ENCODE measurements around the gene PEX14. TPM values are rescaled to one million over a fixed set of nuclear protein-coding genes. Genes with fewer than 3 reads are reported as not detected.

Gene PEX14
- total RNA-seq, 4 donors from 2014 or later: 8.1 to 17.8 (median 15.8) TPM

DNA sequence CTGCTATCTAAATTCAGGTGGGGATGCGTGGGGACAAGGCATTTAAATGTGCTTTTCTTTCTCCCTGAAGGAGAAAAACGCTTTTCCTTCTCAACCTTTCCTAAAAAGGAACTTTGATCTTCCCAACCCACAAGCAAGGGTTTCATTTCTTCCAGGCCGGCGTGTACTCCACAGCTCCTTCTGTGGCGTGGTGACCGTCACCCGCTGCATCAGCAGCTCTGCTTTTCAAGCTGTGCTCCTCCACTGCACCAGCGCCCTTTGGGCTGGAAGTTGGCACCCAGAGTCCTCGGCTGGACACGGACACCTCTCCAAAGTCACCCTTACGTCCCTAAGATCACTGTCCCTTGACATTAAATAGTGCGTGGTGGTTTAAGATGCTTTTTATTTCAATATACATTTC, 54.3 kb downstream of the PEX14 start:
- DNase-seq: no peak

DNA sequence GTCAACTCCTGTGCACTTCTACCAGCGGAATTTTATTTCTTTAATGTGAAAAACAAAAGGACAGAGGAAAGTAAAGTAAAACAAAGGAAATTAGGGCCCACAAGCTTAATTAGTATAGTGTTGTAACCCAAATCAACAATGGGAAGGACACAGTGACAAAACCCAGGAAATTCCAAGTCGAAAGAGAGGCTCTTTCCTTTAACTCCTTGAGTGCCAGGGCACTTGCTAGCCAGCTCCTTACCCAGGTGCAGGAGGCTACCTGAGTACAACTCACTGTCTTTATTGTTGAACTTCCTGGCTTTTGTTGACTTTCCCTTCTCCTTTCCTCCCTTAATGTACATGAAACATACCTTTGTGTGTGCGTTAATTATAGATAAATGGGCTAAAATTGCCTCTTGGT, 55.0 kb downstream of the PEX14 start:
- Histone ChIP-seq H3K27ac (no peak overlapping the region), H3K4me1 (peaks cover 24 to 38% of the 10 kb centered on the region in 2 donors), H3K27me3 (no peaks in the 10 kb centered on the region), H3K9me3 (no peaks in the 10 kb centered on the region), H3K36me3 (no peaks in the 10 kb centered on the region), H3K4me3 (no peak overlapping the region)
- TF ChIP-seq POLR2A (IDR thresholded peaks at IDR 0.05) (no peak), CTCF (IDR thresholded peaks at IDR 0.05 in 4 of 5, conservative IDR thresholded peaks at IDR 0.05 in 1 of 5) (no peak)
- ATAC-seq: no peak
- intact Hi-C loops (cut with DNase I; ENCODE audit: low total_unique reads): loop anchor here (5.0 kb wide), 2 partner anchors 138 to 263 kb away; no protein-coding TSS in a partner anchor
- in situ Hi-C loops (cut with MboI; ENCODE audit: low sequenced_read_pairs in 4 of 4): no loop called here
- no peak for DNase-seq

More for the DNA sequence above, 54.3 kb downstream of the PEX14 start:
- ATAC-seq: no peak
- H3K9me3 ChIP-seq: no peaks in the 10 kb centered on the region
- H3K4me1 ChIP-seq: peaks cover 24 to 38% of the 10 kb centered on the region in 2 donors
- peak overlapping the region; percentile 14 to 75 (median 66) for H3K27ac ChIP-seq
- in situ Hi-C loops (cut with MboI; ENCODE audit: low sequenced_read_pairs in 4 of 4): no loop called here
- no peak overlapping the region for H3K4me3 ChIP-seq
- TF ChIP-seq POLR2A (IDR thresholded peaks at IDR 0.05) (no peak), CTCF (IDR thresholded peaks at IDR 0.05 in 4 of 5, conservative IDR thresholded peaks at IDR 0.05 in 1 of 5) (no peak)
- intact Hi-C loops (cut with DNase I; ENCODE audit: low total_unique reads): loop anchor here (5.0 kb wide), 2 partner anchors 138 to 263 kb away; no protein-coding TSS in a partner anchor
- H3K36me3 ChIP-seq: no peaks in the 10 kb centered on the region
- H3K27me3 ChIP-seq: no peaks in the 10 kb centered on the region

DNA sequence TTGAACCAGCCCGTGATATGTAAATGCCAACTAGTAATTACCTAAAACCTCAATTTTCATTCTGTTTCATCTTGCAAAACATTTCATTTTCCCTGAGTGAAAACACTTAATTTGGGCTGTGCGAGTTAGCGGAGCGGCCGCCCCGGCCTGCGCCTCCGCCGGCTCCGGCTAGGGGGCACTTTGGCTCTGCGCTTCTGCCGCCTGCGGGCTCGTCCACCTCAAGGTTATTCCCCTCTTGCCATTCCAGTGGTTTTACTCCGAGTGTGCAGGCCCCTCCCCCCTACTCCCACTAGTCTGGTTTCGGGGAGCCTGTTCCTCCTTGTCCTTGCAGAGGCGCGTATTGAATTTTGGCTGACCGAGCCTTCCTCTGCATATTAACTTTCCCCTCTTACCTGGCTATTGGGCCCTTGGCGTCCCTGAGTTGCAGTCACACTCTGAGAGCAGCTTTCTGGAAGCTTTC, 55.6 kb downstream of the PEX14 start:
- TF ChIP-seq POLR2A (IDR thresholded peaks at IDR 0.05) (no peak), CTCF (IDR thresholded peaks at IDR 0.05 in 4 of 5, conservative IDR thresholded peaks at IDR 0.05 in 1 of 5) (peak in 3 of 5 experiments; percentile 26 to 47 (median 36))
- ATAC-seq (no peak), DNase-seq (no peak)
- intact Hi-C loops (cut with DNase I; ENCODE audit: low total_unique reads): no loop called here
- no peaks in the 10 kb centered on the region for H3K36me3 ChIP-seq
- H3K27ac ChIP-seq: no peak overlapping the region
- in situ Hi-C loops (cut with MboI; ENCODE audit: low sequenced_read_pairs in 4 of 4): no loop called here
- no peaks in the 10 kb centered on the region for H3K9me3 ChIP-seq
- no peak overlapping the region for H3K4me3 ChIP-seq
- H3K27me3 ChIP-seq: no peaks in the 10 kb centered on the region
- peaks cover 24 to 38% of the 10 kb centered on the region in 2 donors for H3K4me1 ChIP-seq

DNA sequence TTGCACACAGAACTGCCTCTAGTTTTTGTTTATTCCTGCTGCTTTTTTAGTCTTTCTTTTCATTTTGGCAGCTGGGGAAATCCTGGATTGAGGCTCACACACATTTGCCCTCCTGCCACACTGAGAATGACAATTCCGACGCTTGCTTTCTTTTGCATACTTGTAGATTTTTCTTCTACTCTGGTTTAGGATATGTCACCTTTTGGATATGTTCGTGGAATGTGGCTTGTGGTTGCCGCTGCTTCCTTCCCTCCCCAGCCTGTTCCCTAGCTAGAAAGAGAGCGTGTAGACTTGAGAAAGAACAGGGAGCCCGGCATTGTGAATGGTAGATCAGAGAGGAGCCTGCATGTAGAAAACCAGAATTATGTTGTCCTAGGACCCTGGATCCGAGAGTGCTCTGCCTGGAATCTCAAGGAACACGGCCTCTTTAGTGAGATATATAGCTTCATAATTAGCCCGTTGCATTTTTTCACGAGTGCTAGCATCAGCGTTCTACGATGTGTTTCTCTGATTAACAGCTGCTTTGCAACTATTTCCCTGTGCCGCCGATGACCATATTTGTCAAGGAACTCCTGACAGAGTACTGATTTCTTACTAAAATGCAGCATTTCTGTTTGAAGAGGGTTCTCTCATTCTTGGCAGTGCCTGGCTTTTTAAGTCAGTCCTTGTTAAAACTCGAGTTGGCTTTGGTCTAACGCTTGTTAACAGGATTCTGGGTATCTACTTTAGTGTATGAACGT, 56.2 kb downstream of the PEX14 start:
- H3K9me3 ChIP-seq: no peaks in the 10 kb centered on the region
- H3K27ac ChIP-seq: no peak overlapping the region
- H3K4me3 ChIP-seq: no peak overlapping the region
- TF ChIP-seq CTCF (IDR thresholded peaks at IDR 0.05 in 4 of 5, conservative IDR thresholded peaks at IDR 0.05 in 1 of 5) (no peak), POLR2A (IDR thresholded peaks at IDR 0.05) (no peak)
- no peak for DNase-seq
- H3K36me3 ChIP-seq: no peaks in the 10 kb centered on the region
- in situ Hi-C loops (cut with MboI; ENCODE audit: low sequenced_read_pairs in 4 of 4) (no loop called here), intact Hi-C loops (cut with DNase I; ENCODE audit: low total_unique reads) (no loop called here)
- ATAC-seq: no peak
- H3K27me3 ChIP-seq: no peaks in the 10 kb centered on the region
- H3K4me1 ChIP-seq: peaks cover 24 to 38% of the 10 kb centered on the region in 2 donors
